Measurements from ENCODE around the gene PRKAG1.

- TF ChIP-seq CTCF (IDR thresholded peaks at IDR 0.05; ENCODE audit: low read length) = no peak
- TF ChIP-seq EZH2 (IDR thresholded peaks at IDR 0.05; ENCODE audit: borderline replicate concordance, low read length) = no peak
Measured at GRCh38 chr12:49015196-49015595, 3.4 kb downstream of the PRKAG1 start.
